Peyer's patch (tissue), 4 donors: ENCODE measurements around the gene SMIM21. TPM values are rescaled to one million over a fixed set of nuclear protein-coding genes. Genes with fewer than 3 reads are reported as not detected.

Source experiments
- DNase-seq, 3 donors: peaks; one replicate each; pipeline ENCODE4 v3.0.0-alpha.2; 2017 to 2019
- H3K27ac ChIP-seq, 4 donors: fragments of 200-600 bp; sonication (generic); one replicate each; pipeline ENCODE4 v1.5.1; 2016 to 2019
- H3K27me3 ChIP-seq, 2 donors: fragments of 200-600 bp; sonication (generic); one replicate each; pipeline ENCODE4 v1.5.1; 2019
- H3K36me3 ChIP-seq, 3 donors: fragments of 200-600 bp; sonication (generic); one replicate each; pipeline ENCODE4 v1.5.1; 2016 to 2019
- H3K4me1 ChIP-seq, 4 donors: fragments of 200-600 bp; sonication (generic); one replicate each; pipeline ENCODE4 v1.5.1; 2016 to 2019
- H3K4me3 ChIP-seq, 4 donors: fragments of 200-600 bp; sonication (generic); 1 replicate in 3 of 4; 2 replicates in 1 of 4; pipeline ENCODE4 v1.5.1; 2016 to 2019; ENCODE audit warnings: mild to moderate bottlenecking in 1 of 4
- H3K9me3 ChIP-seq, 4 donors: fragments of 200-600 bp; sonication (generic); one replicate each; pipeline ENCODE4 v1.5.1; 2016 to 2019; ENCODE audit warnings: mild to moderate bottlenecking in 1 of 4
- CTCF ChIP-seq, 6 experiments: fragments of 450-650 bp in 4 of 6; fragments of 200-600 bp in 2 of 6; sonication (generic) in 1 of 6; IDR thresholded peaks; one replicate each; pipeline ENCODE4 v1.5.1; 2017 to 2019; ENCODE audit warnings: antibody characterized with exemption in 6 of 6, mild to moderate bottlenecking in 3 of 6, moderate library complexity in 1 of 6
- POLR2A ChIP-seq, 2 donors: fragments of 450-650 bp; IDR thresholded peaks; one replicate each; pipeline ENCODE4 v1.5.1; 2017; ENCODE audit warnings: antibody characterized with exemption in 2 of 2, mild to moderate bottlenecking in 2 of 2, moderate library complexity in 2 of 2
- total RNA-seq, 4 donors: library from RNA; depleted of rRNA; stranded (reverse); fragments of >200 nt; gene quantifications; one replicate each; pipeline ENCODE4 v1.1.0, GENCODE V29; 2016

Gene SMIM21
- total RNA-seq, 4 donors from 2014 or later = not detected

GRCh38 chr18:75422341-75422910 lies 5.1 kb downstream of the SMIM21 start:
- no peak for DNase-seq
- TF ChIP-seq POLR2A (IDR thresholded peaks at IDR 0.05) (no peak), CTCF (IDR thresholded peaks at IDR 0.05) (no peak)
- no peak overlapping the region for H3K27ac ChIP-seq
- H3K36me3 ChIP-seq = no peaks in the 10 kb centered on the region
- no peaks in the 10 kb centered on the region for H3K9me3 ChIP-seq
- no peak overlapping the region for H3K4me3 ChIP-seq
- no peaks in the 10 kb centered on the region for H3K4me1 ChIP-seq
- no peaks in the 10 kb centered on the region for H3K27me3 ChIP-seq

- Histone ChIP-seq H3K27ac (no peak overlapping the region), H3K4me3 (no peak overlapping the region), H3K4me1 (no peaks in the 10 kb centered on the region), H3K9me3 (no peaks in the 10 kb centered on the region), H3K27me3 (no peaks in the 10 kb centered on the region), H3K36me3 (no peaks in the 10 kb centered on the region)
- TF ChIP-seq CTCF (IDR thresholded peaks at IDR 0.05) = no peak
- TF ChIP-seq POLR2A (IDR thresholded peaks at IDR 0.05) = no peak
- DNase-seq = no peak
These were observed 5.8 kb downstream of the SMIM21 start for GRCh38 chr18:75421656-75422055.

GRCh38 chr18:75418293-75419005 lies 9.1 kb downstream of the SMIM21 start:
- H3K27me3 ChIP-seq = no peaks in the 10 kb centered on the region
- DNase-seq = no peak
- no peak overlapping the region for H3K27ac ChIP-seq
- TF ChIP-seq CTCF (IDR thresholded peaks at IDR 0.05) (no peak), POLR2A (IDR thresholded peaks at IDR 0.05) (no peak)
- no peak overlapping the region for H3K4me3 ChIP-seq
- H3K36me3 ChIP-seq = no peaks in the 10 kb centered on the region
- no peaks in the 10 kb centered on the region for H3K9me3 ChIP-seq
- H3K4me1 ChIP-seq = no peaks in the 10 kb centered on the region

GRCh38 chr18:75410611-75411010 lies 16.9 kb downstream of the SMIM21 start:
- TF ChIP-seq POLR2A (IDR thresholded peaks at IDR 0.05) (no peak), CTCF (IDR thresholded peaks at IDR 0.05) (no peak)
- no peak overlapping the region for H3K27ac ChIP-seq

GRCh38 chr18:75409806-75410205 lies 17.7 kb downstream of the SMIM21 start:
- DNase-seq = peak in 1 of 3 donors; percentile 47
- H3K4me3 ChIP-seq = no peak overlapping the region
- no peaks in the 10 kb centered on the region for H3K9me3 ChIP-seq
- TF ChIP-seq CTCF (IDR thresholded peaks at IDR 0.05) (no peak), POLR2A (IDR thresholded peaks at IDR 0.05) (no peak)
- no peak overlapping the region for H3K27ac ChIP-seq
- no peaks in the 10 kb centered on the region for H3K36me3 ChIP-seq
- no peaks in the 10 kb centered on the region for H3K27me3 ChIP-seq
- no peaks in the 10 kb centered on the region for H3K4me1 ChIP-seq

More at GRCh38 chr18:75410611-75411010, 16.9 kb downstream of the SMIM21 start:
- no peak overlapping the region for H3K4me3 ChIP-seq
- H3K4me1 ChIP-seq = no peaks in the 10 kb centered on the region
- H3K36me3 ChIP-seq = no peaks in the 10 kb centered on the region
- no peaks in the 10 kb centered on the region for H3K9me3 ChIP-seq
- no peaks in the 10 kb centered on the region for H3K27me3 ChIP-seq
- no peak for DNase-seq
